ENCODE measurements around the gene VN1R4.

GRCh38 chr19:53254411-53255341 lies 12.8 kb downstream of the VN1R4 start, which contains the start of gene ZNF677:
- TF ChIP-seq CTCF (IDR thresholded peaks at IDR 0.05; ENCODE audit: low read depth, low read length) (no peak), EZH2phosphoT487 (IDR thresholded peaks at IDR 0.05; ENCODE audit: low read depth) (no peak)
